Measurements from ENCODE around the gene MELK. TPM values are rescaled to one million over a fixed set of nuclear protein-coding genes. Genes with fewer than 3 reads are reported as not detected.

The MELK gene
- total RNA-seq (2022; extraction: Qiagen RNA extraction) = 66.3 to 78.4 TPM (median 75.0 TPM) in 5 replicates

GRCh38 chr9:36572515-36573418, at the start of gene MELK:
MELK (plus strand) TSS chr9:36572895; CDS start chr9:36581682, 8,787 bp downstream.

Other genes starting within 250 kb of the MELK start
- gene RNF38, start 172.6 kb upstream of the MELK start, total RNA-seq (2022; extraction: Qiagen RNA extraction) = 7.5 to 10.3 TPM (median 8.8 TPM) in 5 replicates

Measured in A549 treated with Mapracorat at 1 μM for 4 hours (cell line).